NT2/D1 (cell line): ENCODE data around the gene TTC34.

Experiments
- SUZ12 ChIP-seq: IDR thresholded peaks from 2 replicates; pipeline ENCODE4 v1.6.1; 2011; ENCODE audit not compliant: insufficient read length, insufficient read depth; ENCODE audit errors: extremely low read depth
- YY1 ChIP-seq: IDR thresholded peaks from 2 replicates; pipeline ENCODE4 v1.6.1; 2011; ENCODE audit not compliant: insufficient read length, insufficient read depth

DNA sequence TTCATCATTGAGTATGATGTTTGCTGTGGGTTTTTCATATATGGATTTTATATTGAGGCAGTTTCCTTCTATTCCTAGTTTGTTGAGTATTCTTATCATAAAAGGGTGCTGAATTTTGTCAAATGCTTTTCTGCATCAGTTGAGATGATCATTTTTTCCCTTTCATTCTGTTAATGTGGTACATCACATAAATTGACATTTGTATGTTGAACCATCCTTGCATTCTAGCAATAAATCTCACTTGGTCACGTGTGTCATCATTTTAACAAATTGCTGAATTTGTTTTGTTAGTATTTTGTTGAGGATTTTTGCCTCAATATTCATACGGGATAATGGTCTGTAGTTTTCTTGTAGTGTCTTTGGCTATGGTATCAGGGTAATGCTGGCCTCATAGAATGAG lies 19.9 kb downstream of the TTC34 start:
- TF ChIP-seq YY1 (no peak), SUZ12 (no peak)
